Adrenal gland (tissue), 5 donors: ENCODE measurements around the gene AP2A2.

ENCODE experiments used
- CTCF ChIP-seq, 6 experiments: fragments of 450-650 bp in 4 of 6; fragments of 200-600 bp in 2 of 6; sonication (generic) in 1 of 6; IDR thresholded peaks; 1 replicate in 5 of 6; 2 replicates in 1 of 6; pipeline versions ENCODE4 v1.5.1 to v1.8.0; 2016 to 2021; ENCODE audit warnings: antibody characterized with exemption in 6 of 6, mild to moderate bottlenecking in 2 of 6, moderate library complexity in 1 of 6
- POLR2A ChIP-seq, 2 donors: fragments of 450-650 bp; IDR thresholded peaks; one replicate each; pipeline ENCODE4 v1.6.1; 2017; ENCODE audit warnings: antibody characterized with exemption in 2 of 2, mild to moderate bottlenecking in 2 of 2, moderate library complexity in 1 of 2
- donor health status: DM: no; HTN: no; CAD: no.

- TF ChIP-seq CTCF (IDR thresholded peaks at IDR 0.05) (no peak), POLR2A (IDR thresholded peaks at IDR 0.05) (no peak)
These were observed 127.6 kb downstream of the AP2A2 start for GRCh38 chr11:1053121-1053901.
